Stimulated activated CD8-positive, alpha-beta memory T cell treated with anti-CD3 and anti-CD28 coated beads, Interleukin-4, amount 100 ng/mL, for 48 hours (primary cell): ENCODE results near the gene KRTAP11-1.

Experiments used
- DNase-seq: peaks from one replicate; pipeline ENCODE4 v3.0.0-alpha.2; 2020

KRTAP11-1 gene, protein sequence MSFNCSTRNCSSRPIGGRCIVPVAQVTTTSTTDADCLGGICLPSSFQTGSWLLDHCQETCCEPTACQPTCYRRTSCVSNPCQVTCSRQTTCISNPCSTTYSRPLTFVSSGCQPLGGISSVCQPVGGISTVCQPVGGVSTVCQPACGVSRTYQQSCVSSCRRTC

DNA sequence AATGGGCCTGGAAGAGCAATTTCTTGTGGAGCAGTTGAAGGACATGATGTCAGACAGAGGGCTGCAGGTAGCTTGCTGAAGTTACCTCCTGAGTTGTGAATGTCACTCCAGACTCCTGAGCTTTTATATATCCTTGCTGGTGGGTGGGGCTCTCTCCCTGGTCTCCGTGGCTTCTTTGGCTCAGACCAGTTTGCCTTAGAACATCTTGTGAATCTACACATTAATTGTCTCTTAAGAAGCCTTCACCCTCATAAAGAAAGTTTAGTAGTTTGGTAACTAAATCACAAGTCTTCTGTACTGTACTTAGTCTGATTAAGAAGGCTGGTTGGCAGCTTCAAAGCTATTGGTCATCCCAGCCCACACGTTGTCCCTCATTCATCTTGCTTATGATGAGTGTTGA is at the start of gene KRTAP11-1:
TSS of gene KRTAP11-1 (minus strand) at position 101 of the 400 bp plus-strand sequence. CDS start at position 45, 56 bp downstream.
- no peak for DNase-seq

DNA sequence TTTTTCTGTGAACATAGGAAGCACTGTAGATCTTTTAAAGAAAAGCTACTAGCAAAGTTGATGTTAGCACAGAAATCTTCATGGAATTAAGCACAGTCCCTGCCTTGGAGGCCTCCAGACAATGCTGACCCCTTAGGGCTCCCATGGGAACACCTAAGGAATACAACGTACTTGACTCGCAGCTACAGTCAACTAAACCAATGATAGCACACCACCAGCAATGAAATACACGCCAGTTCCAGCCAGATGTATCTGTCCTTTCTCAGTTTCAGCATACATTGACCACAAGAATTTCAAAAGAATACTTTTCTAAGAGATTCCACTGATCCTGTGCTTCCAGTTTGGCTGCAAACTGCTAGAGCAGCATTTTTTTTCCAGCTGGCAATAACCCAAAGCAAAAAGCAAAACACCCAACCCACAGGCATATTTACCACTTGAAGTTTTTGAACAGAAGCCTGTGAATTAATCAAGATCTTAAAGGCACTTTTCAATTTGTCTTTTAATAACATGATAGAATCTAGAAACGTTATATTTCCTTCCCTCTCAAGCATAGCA is 42.8 kb upstream of the KRTAP11-1 start:
- DNase-seq: no peak

DNA sequence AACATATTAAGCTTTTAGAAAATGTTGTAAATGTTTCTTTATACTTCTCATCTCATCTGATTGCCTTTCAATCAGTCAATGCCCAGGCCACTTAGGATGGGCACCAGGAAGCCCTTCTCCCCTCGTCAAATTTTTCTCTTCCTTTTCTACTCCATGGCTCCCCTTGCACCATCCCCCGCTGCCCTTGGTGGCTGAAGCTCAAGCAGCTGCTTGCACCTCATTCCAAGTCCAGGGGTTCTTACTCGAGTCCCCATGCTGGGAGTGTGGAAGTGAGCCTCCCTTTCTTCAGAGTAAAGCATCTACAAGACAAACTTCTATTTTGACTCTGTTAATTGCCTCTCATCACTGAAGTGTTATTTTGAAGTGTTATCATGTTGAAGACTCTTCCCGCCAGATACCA is 39.7 kb upstream of the KRTAP11-1 start:
- no peak for DNase-seq

DNA sequence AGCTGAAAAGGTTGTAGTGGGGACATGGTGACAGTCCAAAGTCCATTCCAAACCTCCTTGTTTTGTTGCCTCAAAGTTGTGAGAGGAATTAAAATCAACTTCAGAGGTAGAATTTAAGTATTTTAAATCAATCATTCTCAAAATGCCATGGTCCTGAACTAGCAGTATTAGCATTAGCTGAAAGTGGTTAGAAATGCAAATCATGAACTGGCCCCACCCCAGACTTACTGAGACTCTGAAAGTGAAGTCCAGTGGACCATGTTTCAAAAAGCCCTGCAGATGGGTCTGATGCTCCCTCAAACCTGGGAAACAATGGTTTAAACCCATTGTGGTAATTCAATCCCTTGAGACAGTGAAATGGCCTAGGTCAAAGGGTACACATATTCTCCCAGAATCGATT is 36.2 kb upstream of the KRTAP11-1 start:
- DNase-seq: no peak

DNA sequence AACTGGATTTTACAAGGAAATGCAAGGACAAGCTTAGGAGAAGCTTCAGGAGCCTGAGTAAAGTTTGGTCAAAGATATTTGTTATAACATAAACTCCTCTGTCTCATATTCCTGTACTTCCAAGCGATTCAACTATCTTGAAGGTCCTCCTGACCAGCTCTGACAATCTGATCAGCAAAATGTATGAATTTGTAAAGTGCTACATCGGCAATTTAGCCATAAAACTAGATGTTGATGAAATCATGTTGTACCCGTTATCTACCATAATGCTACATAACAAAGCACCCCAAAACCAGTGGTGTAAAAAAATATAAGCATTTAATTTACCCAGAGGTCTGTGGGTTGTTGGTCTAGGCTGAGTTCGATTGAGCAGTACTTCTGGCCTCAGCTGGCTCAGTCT is 19.5 kb upstream of the KRTAP11-1 start:
- DNase-seq: no peak

DNA sequence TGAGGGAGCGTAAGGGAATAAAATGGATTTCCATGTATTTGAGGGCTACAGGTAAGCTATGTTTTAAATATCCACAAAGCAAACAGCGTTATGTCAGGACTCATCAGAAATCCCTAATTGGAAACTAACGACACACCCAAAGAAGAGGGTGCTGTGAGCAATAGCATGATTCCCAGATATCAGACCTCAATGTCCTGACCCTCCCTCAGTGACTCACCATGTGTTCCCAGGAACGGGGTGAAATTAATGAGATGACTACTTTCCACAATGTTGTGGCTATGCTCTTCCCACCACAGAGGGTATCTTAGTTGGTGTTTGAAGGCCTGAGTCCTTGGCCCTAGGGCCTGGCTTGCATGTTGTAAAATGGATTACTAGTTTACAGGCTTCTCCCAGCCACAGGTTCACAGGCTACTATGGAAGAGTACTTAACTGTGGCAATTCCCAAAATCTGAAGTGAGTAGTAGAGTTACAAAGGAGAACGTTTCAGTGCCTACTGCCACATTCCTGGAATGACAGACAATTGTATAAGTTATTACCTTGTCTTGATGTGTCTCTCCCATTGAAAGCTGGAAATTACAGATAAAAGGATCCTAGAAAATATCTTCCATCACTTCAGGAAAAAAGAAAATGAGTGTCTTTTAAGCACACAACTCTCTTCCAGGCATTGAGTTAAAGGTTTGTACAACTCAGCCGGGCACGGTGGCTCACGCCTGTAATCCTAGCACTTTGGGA is 1.7 kb upstream of the KRTAP11-1 start:
- DNase-seq: no peak

DNA sequence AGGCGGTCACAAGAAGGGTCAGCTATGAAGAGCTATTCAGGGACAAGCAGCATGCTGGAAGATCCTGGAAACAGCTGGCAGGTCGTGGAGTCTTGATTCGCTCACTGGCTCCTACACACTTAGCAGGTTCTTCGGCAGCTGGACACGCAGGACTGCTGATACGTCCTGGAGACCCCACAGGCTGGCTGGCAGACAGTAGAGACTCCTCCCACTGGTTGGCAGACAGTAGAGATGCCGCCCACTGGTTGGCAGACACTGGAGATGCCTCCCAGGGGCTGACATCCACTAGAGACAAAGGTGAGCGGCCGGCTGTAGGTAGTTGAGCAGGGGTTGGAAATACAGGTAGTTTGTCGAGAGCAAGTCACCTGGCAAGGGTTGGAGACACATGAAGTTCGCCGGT is 466 bp downstream of the KRTAP11-1 start:
- DNase-seq: no peak

DNA sequence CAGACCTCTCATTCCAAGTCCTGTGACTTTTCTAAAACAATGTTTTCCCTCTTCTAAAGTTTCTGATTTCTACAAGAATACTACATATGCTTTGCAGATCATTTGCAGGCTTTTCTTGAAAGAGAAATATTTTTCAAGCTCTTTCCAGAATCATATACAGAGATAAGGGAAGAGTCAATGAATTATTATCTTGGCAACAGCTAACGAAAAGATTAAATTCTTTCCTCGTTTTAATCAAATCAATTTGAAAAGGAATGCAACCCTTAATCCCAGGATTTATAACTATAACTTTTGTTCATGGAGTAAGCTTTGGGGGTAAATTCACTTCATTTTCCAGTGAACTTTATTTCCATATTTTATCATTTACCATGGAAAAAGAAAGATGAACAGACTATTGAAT is 6.9 kb downstream of the KRTAP11-1 start:
- no peak for DNase-seq

DNA sequence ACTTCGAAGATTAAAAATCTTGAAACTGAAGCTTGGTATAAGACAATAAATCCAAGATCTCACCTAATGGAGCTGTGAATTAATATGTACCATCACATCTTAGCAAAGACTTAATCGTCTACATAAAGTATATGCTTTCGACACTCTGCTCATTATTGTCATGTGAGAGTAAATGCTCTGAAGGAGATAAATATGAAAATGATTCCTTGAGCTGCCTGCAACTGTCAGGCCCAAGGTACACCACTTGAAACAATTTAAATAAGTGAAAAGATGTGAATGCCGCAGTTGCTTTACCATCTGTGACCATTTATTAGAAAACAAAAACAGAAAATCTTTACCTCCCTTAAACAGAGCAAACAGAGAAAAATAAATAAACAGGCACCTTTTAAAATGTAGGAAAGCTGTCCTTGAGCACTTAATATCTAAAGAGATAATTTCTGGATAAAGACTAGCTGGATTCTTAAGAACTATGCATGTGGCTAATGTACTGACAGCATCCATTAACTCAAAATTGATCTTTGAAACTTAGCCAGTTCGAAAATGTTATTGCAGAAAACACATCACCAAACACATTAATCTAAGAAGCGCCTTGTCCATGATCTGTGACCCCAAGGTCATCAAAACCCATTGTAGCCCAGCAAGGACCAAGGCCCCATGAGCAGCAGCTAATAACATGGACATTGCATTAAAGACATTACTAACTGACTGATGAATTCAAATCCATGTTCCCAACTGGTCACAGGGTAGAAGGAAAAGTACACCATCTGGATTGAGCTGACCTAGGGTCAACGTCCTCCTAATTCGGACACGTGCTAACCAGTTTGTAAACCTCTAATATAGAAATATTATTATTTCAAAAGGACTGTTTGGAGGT is 33.5 kb downstream of the KRTAP11-1 start:
- no peak for DNase-seq

DNA sequence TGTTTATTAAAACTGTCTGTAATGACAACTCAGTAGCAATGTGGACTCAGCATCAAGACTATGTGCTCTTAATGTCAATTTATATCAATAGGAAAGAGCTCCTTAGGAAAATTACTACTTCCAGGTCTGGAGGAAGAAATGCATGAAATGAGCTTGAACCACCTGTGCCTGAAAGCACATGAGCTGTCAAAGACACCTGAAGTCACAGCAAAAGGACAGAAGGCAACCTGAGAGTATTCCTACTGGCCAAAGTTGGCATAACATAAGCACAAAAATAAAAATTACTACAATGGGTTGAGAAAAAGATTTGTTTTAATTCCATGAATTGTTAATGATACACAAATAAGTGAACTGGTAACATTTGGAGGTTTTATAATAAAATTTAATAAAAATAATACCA is 38.4 kb downstream of the KRTAP11-1 start:
- DNase-seq: no peak

DNA sequence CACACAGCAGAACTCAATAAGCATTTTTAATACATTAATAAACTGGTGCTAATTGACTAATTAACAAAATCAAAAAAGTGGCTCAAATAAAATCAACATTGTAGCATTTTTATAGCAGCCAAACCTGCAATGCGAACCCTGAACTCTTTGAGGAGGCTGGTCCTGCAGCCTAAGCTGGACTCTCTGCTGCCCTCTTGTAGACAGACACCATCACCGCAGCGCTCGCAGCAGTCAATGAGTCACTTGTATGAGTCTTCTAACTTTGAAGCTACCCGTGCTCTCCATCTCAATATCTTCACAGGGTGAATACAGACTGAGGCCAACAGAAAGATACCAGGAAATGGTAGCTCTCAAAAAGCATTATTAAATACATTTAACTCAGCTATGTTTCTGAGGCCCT is 42.1 kb downstream of the KRTAP11-1 start:
- peak; percentile 50 for DNase-seq

DNA sequence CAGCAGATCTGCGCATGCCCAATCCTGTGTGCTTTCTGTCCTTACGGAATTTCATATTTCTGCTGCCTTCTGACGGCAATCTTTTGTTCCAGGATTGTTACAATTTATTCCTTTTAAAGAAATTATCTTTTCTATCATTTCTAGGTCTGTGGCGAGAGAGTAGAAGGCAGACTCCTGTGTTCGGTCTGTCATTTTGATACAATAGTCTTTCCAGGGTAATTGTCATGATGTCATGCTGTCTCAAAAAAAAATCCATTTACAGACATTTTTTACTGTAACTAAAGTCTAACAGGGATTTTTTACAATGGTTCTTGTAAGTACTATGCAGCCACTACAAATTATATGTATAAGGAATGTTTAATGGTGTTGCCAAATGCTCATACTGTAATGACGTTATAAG is 42.8 kb downstream of the KRTAP11-1 start:
- no peak for DNase-seq

DNA sequence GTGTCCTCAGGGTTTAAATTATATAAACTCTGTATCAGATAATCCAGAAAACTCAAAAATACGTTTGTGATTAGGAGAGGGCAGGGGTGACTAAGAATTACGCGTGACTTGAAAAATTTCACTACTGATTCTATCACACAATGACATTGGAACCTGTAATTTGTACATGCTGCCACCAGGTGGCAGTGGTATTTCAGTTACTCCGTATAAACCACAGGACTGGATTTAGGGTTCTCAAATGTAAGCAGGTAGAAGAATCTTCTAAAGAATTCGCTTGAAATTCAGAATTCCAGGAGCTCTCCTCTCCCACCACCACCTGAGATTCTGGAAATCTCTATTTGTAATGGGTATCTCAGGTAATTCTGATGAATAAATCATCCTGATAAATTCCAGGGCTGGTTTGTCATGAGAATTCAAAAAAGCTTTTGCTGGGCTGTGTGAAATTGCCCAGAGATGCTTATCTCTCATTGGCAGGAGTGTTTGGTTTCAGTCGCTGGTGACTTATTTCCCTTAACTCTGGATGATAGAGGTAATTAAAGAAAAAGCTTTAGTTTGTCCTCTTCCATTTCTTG is 50.1 kb downstream of the KRTAP11-1 start:
- peak; percentile 58 for DNase-seq
